A549 (cell line): Measurements from ENCODE around the gene GAB1.

Source experiments
- BCL3 ChIP-seq: fragments of >200 bp; sonication (Bioruptor Twin); formaldehyde crosslinking; IDR thresholded peaks from 3 replicates; pipeline ENCODE4 v1.6.1; 2016
- CEBPB ChIP-seq, 2 experiments: fragments of >200 bp in 1 of 2; sonication (Bioruptor Twin) in 1 of 2; formaldehyde crosslinking in 1 of 2; IDR thresholded peaks; 2 replicates each; pipeline ENCODE4 v1.6.1; 2012 to 2016
- CHD2 ChIP-seq: fragments of 150-350 bp; IDR thresholded peaks from 2 replicates; pipeline ENCODE4 v1.6.1; 2014; ENCODE audit warnings: low read length; ENCODE audit not compliant: partially characterized antibody
- CTCF ChIP-seq: fragments of >200 bp; sonication (Bioruptor Twin); formaldehyde crosslinking; IDR thresholded peaks from 3 replicates; pipeline ENCODE4 v1.5.1; 2016
- EP300 ChIP-seq, 2 experiments: fragments of >200 bp; sonication (Bioruptor Twin); formaldehyde crosslinking; IDR thresholded peaks; 2 replicates in 1 of 2; 3 replicates in 1 of 2; pipeline ENCODE4 v1.6.1; 2016 to 2017
- JUN ChIP-seq, 2 experiments: fragments of >200 bp; sonication (Bioruptor Twin); formaldehyde crosslinking; IDR thresholded peaks; 2 replicates in 1 of 2; 3 replicates in 1 of 2; pipeline ENCODE4 v1.6.1; 2016 to 2017
- NR3C1 ChIP-seq: fragments of >200 bp; sonication (Bioruptor Twin); formaldehyde crosslinking; IDR thresholded peaks from 3 replicates; pipeline ENCODE4 v1.6.1; 2017
- POLR2A ChIP-seq: IDR thresholded peaks from 2 replicates; pipeline ENCODE4 v1.6.1; 2012; ENCODE audit warnings: mild to moderate bottlenecking, low read length
- SMC3 ChIP-seq: fragments of >200 bp; sonication (Bioruptor Twin); formaldehyde crosslinking; IDR thresholded peaks from 3 replicates; pipeline ENCODE4 v1.6.1; 2018; ENCODE audit warnings: inconsistent platforms
- TP53 ChIP-seq: fragments of 250-450 bp; sonication (Bioruptor Pico); IDR thresholded peaks from 2 replicates; pipeline ENCODE4 v1.5.0; 2021; ENCODE audit warnings: mild to moderate bottlenecking, moderate library complexity
- ZC3H11A ChIP-seq: fragments of 450-650 bp; IDR thresholded peaks from 2 replicates; pipeline ENCODE4 v1.6.1; 2014; ENCODE audit warnings: antibody characterized with exemption, mild to moderate bottlenecking
- ZSCAN20 ChIP-seq: fragments of 250-450 bp; sonication (Bioruptor Pico); IDR thresholded peaks from 2 replicates; pipeline ENCODE4 v1.8.0; 2022; ENCODE audit warnings: mild to moderate bottlenecking, moderate library complexity
- TF ChIP-seq, protein P1 (sequence below): fragments of >200 bp; sonication (Bioruptor Twin); formaldehyde crosslinking; IDR thresholded peaks from 2 replicates; pipeline ENCODE4 v1.6.1; 2016

- TF ChIP-seq CTCF (no peak), POLR2A (no peak), ZSCAN20 (CRISPR knock-in tag) (no peak), CEBPB (IDR thresholded peaks at IDR 0.05) (no peak), ZC3H11A (no peak), TP53 (CRISPR knock-in tag) (no peak), CHD2 (no peak), EP300 (IDR thresholded peaks at IDR 0.05) (no peak), NR3C1 (no peak), BCL3 (no peak), SMC3 (no peak), JUN (IDR thresholded peaks at IDR 0.05) (no peak)
- TF ChIP-seq, protein P1, sequence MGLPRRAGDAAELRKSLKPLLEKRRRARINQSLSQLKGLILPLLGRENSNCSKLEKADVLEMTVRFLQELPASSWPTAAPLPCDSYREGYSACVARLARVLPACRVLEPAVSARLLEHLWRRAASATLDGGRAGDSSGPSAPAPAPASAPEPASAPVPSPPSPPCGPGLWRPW: no peak
These were observed 54.1 kb downstream of the GAB1 start for GRCh38 chr4:143390764-143391163.
